SJSA1 (cell line): ENCODE data around the gene ERN1. TPM values are rescaled to one million over a fixed set of nuclear protein-coding genes. Genes with fewer than 3 reads are reported as not detected.
"Not testable (repeated sequence)": the region's sequence is repeated elsewhere in the genome, so short reads cannot be mapped to it uniquely, and the experiment has no call there.

ENCODE experiments used
- DNase-seq, 2 experiments: peaks; one replicate each; pipeline ENCODE4 v3.0.0-alpha.2; 2015 to 2020; ENCODE audit warnings: low spot score in 2 of 2, low read depth in 1 of 2
- H3K27ac ChIP-seq: fragments of 250-450 bp; sonication (Bioruptor Pico); 2 replicates; pipeline ENCODE4 v1.5.1; 2020; ENCODE audit warnings: mild to moderate bottlenecking, moderate library complexity
- H3K27me3 ChIP-seq: fragments of 250-450 bp; sonication (Bioruptor Pico); replicated peaks from 2 replicates; pipeline ENCODE4 v1.5.1; 2020; ENCODE audit warnings: mild to moderate bottlenecking, moderate library complexity
- H3K36me3 ChIP-seq: fragments of 250-450 bp; sonication (Bioruptor Pico); 2 replicates; pipeline ENCODE4 v1.5.1; 2020; ENCODE audit warnings: mild to moderate bottlenecking
- H3K4me1 ChIP-seq: fragments of 250-450 bp; sonication (Bioruptor Pico); replicated peaks from 2 replicates; pipeline ENCODE4 v1.6.1; 2021; ENCODE audit warnings: mild to moderate bottlenecking
- H3K4me3 ChIP-seq: fragments of 250-450 bp; sonication (Bioruptor Pico); 2 replicates; pipeline ENCODE4 v1.5.1; 2020; ENCODE audit warnings: mild to moderate bottlenecking
- H3K9me3 ChIP-seq: fragments of 250-450 bp; sonication (Bioruptor Pico); replicated peaks from 2 replicates; pipeline ENCODE4 v1.5.1; 2020; ENCODE audit warnings: mild to moderate bottlenecking
- total RNA-seq: library from RNA; depleted of rRNA; stranded (reverse); fragments of >200 nt; shearing (Covaris generic); gene quantifications from 2 replicates; pipeline ENCODE4 v1.2.3, GENCODE V29; 2014; rRNA removed

The ERN1 gene
- 4.4 and 5.8 TPM in 2 replicates for total RNA-seq

DNA sequence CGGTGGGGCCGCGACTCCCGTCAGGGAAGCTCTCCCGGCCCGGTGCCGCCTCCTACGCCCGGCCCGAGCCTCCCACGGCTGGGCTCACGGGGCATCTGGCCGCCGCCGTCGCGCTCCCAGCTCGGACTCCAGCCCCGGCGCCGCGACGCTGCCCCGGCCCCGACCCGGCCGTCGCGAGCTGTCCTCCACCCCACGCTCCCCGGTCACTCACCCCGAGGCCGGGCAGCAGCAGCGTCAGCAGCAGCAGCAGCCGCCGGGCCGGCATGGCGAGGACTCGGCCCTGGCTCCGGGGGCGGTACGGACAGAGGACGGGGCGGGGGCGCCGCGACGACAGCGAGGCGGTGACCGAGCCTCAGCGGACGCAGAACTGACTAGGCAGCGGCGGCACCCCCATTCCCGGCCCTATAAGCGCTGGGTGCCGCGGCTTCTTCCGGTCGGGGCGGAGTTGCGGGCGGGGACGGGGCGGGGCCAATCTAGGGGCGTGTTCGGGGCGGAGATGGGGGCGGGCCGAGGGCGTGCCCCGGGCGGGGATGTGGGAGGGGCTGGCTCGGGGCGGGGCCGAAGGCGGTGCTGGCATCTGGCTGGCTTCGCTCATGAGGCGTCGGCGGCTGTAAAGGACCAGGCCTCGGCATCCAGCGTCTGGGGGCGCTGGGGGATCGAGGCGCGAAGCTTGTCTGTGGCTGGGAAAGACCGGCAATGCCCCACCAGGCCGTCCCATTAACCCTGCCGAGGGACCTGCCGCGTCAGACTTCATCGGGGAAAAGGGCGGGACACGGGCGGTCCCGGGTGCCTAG, at the start of gene ERN1:
TSS of gene ERN1 (minus strand) at position 380 of the 794 bp plus-strand sequence. CDS start at position 265, 115 bp downstream.
- H3K36me3 ChIP-seq = peaks cover 6% of the 10 kb centered on the region
- no peaks in the 10 kb centered on the region for H3K9me3 ChIP-seq
- peaks cover 20% of the 10 kb centered on the region for H3K4me1 ChIP-seq
- DNase-seq = peak; percentile 89 to 96
- peak within 1 kb of the TSS; percentile 96 for H3K4me3 ChIP-seq
- H3K27ac ChIP-seq = peak within 1 kb of the TSS; percentile 85
- H3K27me3 ChIP-seq = no peaks in the 10 kb centered on the region

DNA sequence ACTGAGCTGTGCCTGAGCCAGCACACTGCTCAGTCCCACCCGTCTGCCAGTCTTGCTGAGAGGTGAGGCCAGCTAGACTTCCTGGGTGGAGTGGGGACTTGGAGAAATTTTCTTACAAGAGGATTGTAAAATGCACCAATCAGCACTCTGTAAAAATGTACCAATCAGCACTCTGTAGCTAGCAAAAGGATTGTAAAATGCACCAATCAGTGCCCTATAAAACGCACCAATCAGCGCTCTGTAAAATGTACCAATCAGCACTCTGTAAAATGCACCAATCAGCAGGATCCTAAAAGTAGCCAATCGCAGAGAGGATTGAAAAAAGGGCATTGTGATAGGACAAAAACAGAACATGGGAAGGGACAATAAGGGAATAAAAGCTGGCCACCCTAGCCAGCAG, 49.1 kb upstream of the ERN1 start:
- not testable (repeated sequence) for H3K4me1 ChIP-seq, H3K9me3 ChIP-seq, H3K27ac ChIP-seq, H3K27me3 ChIP-seq, H3K36me3 ChIP-seq, H3K4me3 ChIP-seq, DNase-seq

GRCh38 chr17:64178011-64178825, 48.3 kb upstream of the ERN1 start:
- no peak for DNase-seq
- no peaks in the 10 kb centered on the region for H3K27me3 ChIP-seq
- no peaks in the 10 kb centered on the region for H3K4me1 ChIP-seq
- H3K9me3 ChIP-seq = no peaks in the 10 kb centered on the region
- H3K36me3 ChIP-seq = peaks cover 6% of the 10 kb centered on the region; the same call in 1 of the 2 replicates
- no peak overlapping the region for H3K4me3 ChIP-seq
- H3K27ac ChIP-seq = no peak overlapping the region

DNA sequence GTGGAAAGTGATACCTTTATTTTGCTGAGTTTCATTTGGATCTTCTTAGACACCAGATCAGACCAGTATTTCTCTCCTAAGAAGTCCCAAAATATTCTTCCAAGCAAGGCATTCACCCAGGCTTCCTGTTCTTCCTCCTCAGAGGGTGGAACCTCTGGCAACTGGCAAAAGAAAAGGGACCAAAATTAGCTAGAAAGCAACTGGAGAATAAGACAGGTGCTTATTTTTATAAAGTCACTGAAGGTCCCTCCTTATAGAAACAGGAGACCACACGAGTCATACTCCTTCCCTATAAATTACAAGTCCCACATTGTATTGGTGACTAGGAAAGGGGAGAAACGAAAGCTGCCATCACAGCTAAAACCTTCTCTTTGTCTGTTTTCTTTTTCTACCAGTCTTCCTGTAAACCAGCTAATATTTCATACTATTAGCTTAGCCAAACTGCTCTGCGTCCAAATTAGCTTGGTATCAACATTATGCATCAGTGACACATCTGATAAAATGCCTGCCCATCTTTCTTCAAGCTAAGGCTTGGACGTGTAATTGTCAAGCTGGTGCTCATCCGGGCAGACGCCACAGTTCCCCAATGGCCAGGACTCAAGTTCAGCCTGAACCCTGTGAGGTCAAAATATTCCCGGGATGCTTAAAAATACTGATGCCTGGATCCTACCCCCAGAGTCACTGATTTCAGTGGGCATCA, 47.5 kb upstream of the ERN1 start:
- no peak overlapping the region for H3K4me3 ChIP-seq

GRCh38 chr17:64176556-64176955, 46.6 kb upstream of the ERN1 start:
- Histone ChIP-seq H3K4me1 (no peaks in the 10 kb centered on the region), H3K36me3 (peaks cover 6% of the 10 kb centered on the region; the same call in 1 of the 2 replicates), H3K27ac (no peak overlapping the region), H3K27me3 (no peaks in the 10 kb centered on the region), H3K4me3 (no peak overlapping the region), H3K9me3 (no peaks in the 10 kb centered on the region)
- no peak for DNase-seq

More for the DNA sequence above, 47.5 kb upstream of the ERN1 start:
- Histone ChIP-seq H3K27ac (no peak overlapping the region), H3K27me3 (no peaks in the 10 kb centered on the region), H3K4me1 (no peaks in the 10 kb centered on the region), H3K9me3 (no peaks in the 10 kb centered on the region), H3K36me3 (peaks cover 6% of the 10 kb centered on the region; the same call in 1 of the 2 replicates)
- DNase-seq = no peak

DNA sequence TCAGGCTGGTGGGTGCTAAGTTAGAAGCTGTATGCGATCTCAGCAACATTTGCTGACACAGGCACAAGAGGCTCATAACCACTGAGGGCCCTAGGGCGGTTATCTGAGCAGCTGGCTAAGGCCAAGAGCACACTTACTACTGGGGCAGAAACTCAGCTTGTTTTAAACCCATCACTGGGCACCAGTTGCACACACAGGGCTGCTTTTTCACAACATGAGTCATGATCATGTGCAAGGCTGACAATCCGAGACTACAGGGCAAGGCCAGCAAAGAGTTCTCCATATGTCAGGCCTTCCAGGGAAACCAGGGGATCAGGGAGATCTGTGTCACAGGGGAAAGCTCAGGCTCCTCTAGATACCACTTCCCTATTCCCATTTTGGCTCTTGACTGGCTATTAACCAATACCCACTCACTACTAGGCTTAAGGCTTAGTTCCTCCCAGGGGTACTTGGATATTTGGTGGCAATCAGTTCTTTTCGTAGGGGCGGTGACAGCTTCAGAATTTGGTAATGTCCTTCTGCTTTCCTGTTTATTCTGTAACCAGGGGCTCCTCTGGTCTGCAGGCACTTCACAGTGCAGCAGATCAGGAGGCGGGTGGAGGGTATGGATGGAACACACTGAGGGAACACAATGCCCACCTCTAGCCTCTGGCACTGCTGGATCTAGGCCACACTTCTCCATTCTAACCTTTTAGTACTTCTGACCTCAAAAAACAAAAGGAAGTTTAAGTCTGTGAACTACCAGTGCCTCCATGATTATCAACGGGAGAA, 44.9 kb upstream of the ERN1 start:
- Histone ChIP-seq H3K4me1 (peaks cover 6% of the 10 kb centered on the region; the same call in 1 of the 2 replicates), H3K4me3 (no peak overlapping the region), H3K27ac (no peak overlapping the region), H3K27me3 (no peaks in the 10 kb centered on the region), H3K9me3 (no peaks in the 10 kb centered on the region), H3K36me3 (peaks cover 12% of the 10 kb centered on the region)
- DNase-seq = no peak

DNA sequence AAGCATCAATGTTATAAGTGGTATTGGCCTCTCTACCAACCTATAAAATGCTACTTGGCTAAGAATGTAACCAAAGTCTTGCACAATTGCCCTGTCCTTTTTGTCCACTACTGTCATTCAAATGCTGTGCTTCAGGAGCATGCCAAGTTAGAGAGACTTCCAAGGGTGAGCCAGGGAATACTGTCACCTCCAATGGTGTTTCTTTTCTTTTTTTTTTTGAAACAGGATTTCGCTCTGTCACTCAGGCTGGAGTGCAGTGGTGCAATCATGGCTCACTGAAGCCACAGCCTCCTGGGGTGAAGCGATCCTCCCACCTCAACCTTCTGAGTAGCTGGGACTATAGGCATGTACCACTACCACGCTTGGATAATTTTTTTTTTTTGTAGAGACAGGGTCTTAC, 43.7 kb upstream of the ERN1 start:
- H3K27me3 ChIP-seq = no peaks in the 10 kb centered on the region
- H3K4me3 ChIP-seq = no peak overlapping the region
- DNase-seq = no peak
- no peaks in the 10 kb centered on the region for H3K9me3 ChIP-seq
- no peak overlapping the region for H3K27ac ChIP-seq
- H3K36me3 ChIP-seq = peaks cover 17% of the 10 kb centered on the region
- H3K4me1 ChIP-seq = peaks cover 6% of the 10 kb centered on the region; the same call in 1 of the 2 replicates

GRCh38 chr17:64172510-64172909, 42.6 kb upstream of the ERN1 start:
- Histone ChIP-seq H3K9me3 (no peaks in the 10 kb centered on the region), H3K36me3 (peaks cover 17% of the 10 kb centered on the region), H3K27me3 (no peaks in the 10 kb centered on the region), H3K4me3 (no peak overlapping the region), H3K27ac (no peak overlapping the region), H3K4me1 (peaks cover 6% of the 10 kb centered on the region; the same call in 1 of the 2 replicates)
- DNase-seq = no peak

- DNase-seq = no peak
These were observed 41.1 kb upstream of the ERN1 start for GRCh38 chr17:64171041-64171440.

GRCh38 chr17:64170286-64170685, 40.3 kb upstream of the ERN1 start:
- no peak overlapping the region for H3K27ac ChIP-seq
- H3K4me1 ChIP-seq = peaks cover 6% of the 10 kb centered on the region; the same call in 1 of the 2 replicates
- no peak for DNase-seq
- H3K27me3 ChIP-seq = no peaks in the 10 kb centered on the region
- no peaks in the 10 kb centered on the region for H3K9me3 ChIP-seq
- no peak overlapping the region for H3K4me3 ChIP-seq
- peaks cover 11% of the 10 kb centered on the region for H3K36me3 ChIP-seq

More at GRCh38 chr17:64171041-64171440, 41.1 kb upstream of the ERN1 start:
- Histone ChIP-seq H3K9me3 (no peaks in the 10 kb centered on the region), H3K4me1 (peaks cover 6% of the 10 kb centered on the region; the same call in 1 of the 2 replicates), H3K36me3 (peaks cover 11% of the 10 kb centered on the region), H3K27ac (no peak overlapping the region), H3K4me3 (no peak overlapping the region), H3K27me3 (no peaks in the 10 kb centered on the region)

- DNase-seq, H3K27ac ChIP-seq, H3K4me3 ChIP-seq, H3K9me3 ChIP-seq, H3K27me3 ChIP-seq, H3K4me1 ChIP-seq: not testable (repeated sequence)
- peaks cover 11% of the 10 kb centered on the region for H3K36me3 ChIP-seq
These were observed 37.7 kb upstream of the ERN1 start for GRCh38 chr17:64167666-64168065.

- no peaks in the 10 kb centered on the region for H3K27me3 ChIP-seq
- peaks cover 11% of the 10 kb centered on the region for H3K36me3 ChIP-seq
- no peak for DNase-seq
- no peak overlapping the region for H3K27ac ChIP-seq
- H3K4me1 ChIP-seq = peaks cover 6% of the 10 kb centered on the region; the same call in 1 of the 2 replicates
- no peak overlapping the region for H3K4me3 ChIP-seq
- no peaks in the 10 kb centered on the region for H3K9me3 ChIP-seq
These were observed 36.9 kb upstream of the ERN1 start for GRCh38 chr17:64166876-64167275.

GRCh38 chr17:64165347-64165746, 35.4 kb upstream of the ERN1 start:
- Histone ChIP-seq H3K4me3 (no peak overlapping the region), H3K36me3 (peaks cover 5% of the 10 kb centered on the region; the same call in 1 of the 2 replicates), H3K9me3 (no peaks in the 10 kb centered on the region), H3K27ac (no peak overlapping the region), H3K27me3 (no peaks in the 10 kb centered on the region), H3K4me1 (no peaks in the 10 kb centered on the region)
- no peak for DNase-seq
